HG02571 (cell line): Measurements from ENCODE around the gene C1orf232.

Source experiments
- ATAC-seq: cut with Tn5 transposase; IDR thresholded peaks from one replicate; pipeline ENCODE4 v1.9.1; 2021; ENCODE audit warnings: mild to moderate bottlenecking, moderate library complexity; ENCODE audit not compliant: unreplicated experiment

Gene C1orf232

GRCh38 chr1:26158271-26158907 lies 10.4 kb downstream of the C1orf232 start:
- no peak for ATAC-seq

GRCh38 chr1:26156285-26157038 lies 12.3 kb downstream of the C1orf232 start:
- no peak for ATAC-seq

GRCh38 chr1:26155370-26156284 lies 13.1 kb downstream of the C1orf232 start:
- no peak for ATAC-seq

GRCh38 chr1:26154750-26155149 lies 14.0 kb downstream of the C1orf232 start:
- ATAC-seq: no peak

- ATAC-seq: no peak
These were observed 14.7 kb downstream of the C1orf232 start for GRCh38 chr1:26153966-26154532.

GRCh38 chr1:26148887-26149286 lies 19.9 kb downstream of the C1orf232 start:
- no peak for ATAC-seq

GRCh38 chr1:26145960-26146294 lies 22.8 kb downstream of the C1orf232 start:
- ATAC-seq: no peak

- peak; percentile 53 for ATAC-seq
These were observed 23.5 kb downstream of the C1orf232 start for GRCh38 chr1:26145041-26145959.

GRCh38 chr1:26142159-26142558 lies 26.6 kb downstream of the C1orf232 start:
- ATAC-seq: no peak

GRCh38 chr1:26138974-26139558 lies 29.7 kb downstream of the C1orf232 start:
- no peak for ATAC-seq

GRCh38 chr1:26134466-26134865 lies 34.3 kb downstream of the C1orf232 start:
- ATAC-seq: no peak

GRCh38 chr1:26132834-26133167 lies 36.0 kb downstream of the C1orf232 start:
- no peak for ATAC-seq

GRCh38 chr1:26132128-26132833 lies 36.5 kb downstream of the C1orf232 start:
- ATAC-seq: no peak

GRCh38 chr1:26130695-26131094 lies 38.1 kb downstream of the C1orf232 start:
- ATAC-seq: no peak

- no peak for ATAC-seq
These were observed 39.0 kb downstream of the C1orf232 start for GRCh38 chr1:26129778-26130177.

GRCh38 chr1:26127235-26128163 lies 41.3 kb downstream of the C1orf232 start:
- no peak for ATAC-seq

- peak; percentile 63 for ATAC-seq
These were observed 42.3 kb downstream of the C1orf232 start for GRCh38 chr1:26126321-26127084.

GRCh38 chr1:26125946-26126320 lies 42.8 kb downstream of the C1orf232 start:
- ATAC-seq: no peak
